DND-41 (cell line): ENCODE data around the gene MICU1.

Experiments
- ATAC-seq: fragments of 200-7000 bp; cut with Tn5 transposase; 3 replicates; pipeline ENCODE4 v1.9.1; 2021; ENCODE audit warnings: low read depth; ENCODE audit not compliant: insufficient read depth
- DNase-seq: peaks from one replicate; pipeline ENCODE4 v3.0.0-alpha.2; 2020
- H2AFZ ChIP-seq: 2 replicates; pipeline ENCODE4 v1.6.0; 2012; ENCODE audit warnings: low read depth, low read length
- H3K27ac ChIP-seq: 2 replicates; pipeline ENCODE4 v1.5.1; 2012; ENCODE audit warnings: low read length, inconsistent platforms
- H3K27me3 ChIP-seq: fragments of 200-600 bp; sonication (generic); 2 replicates; pipeline ENCODE4 v1.6.0; 2012; ENCODE audit warnings: low read length, mild to moderate bottlenecking, inconsistent platforms; ENCODE audit not compliant: insufficient read depth, poor library complexity
- H3K36me3 ChIP-seq: 2 replicates; pipeline ENCODE4 v1.5.1; 2012; ENCODE audit warnings: low read length, inconsistent platforms; ENCODE audit not compliant: insufficient read depth
- H3K4me1 ChIP-seq: 2 replicates; pipeline ENCODE4 v1.5.1; 2012; ENCODE audit warnings: mild to moderate bottlenecking, low read length; ENCODE audit not compliant: insufficient read depth
- H3K4me2 ChIP-seq: 2 replicates; pipeline ENCODE4 v1.6.0; 2012; ENCODE audit warnings: mild to moderate bottlenecking, moderate library complexity, low read length, inconsistent platforms; ENCODE audit not compliant: insufficient read depth
- H3K4me3 ChIP-seq, 2 experiments: fragments of 200-600 bp in 1 of 2; shearing (Covaris generic) in 1 of 2; 2 replicates each; pipeline ENCODE4 v1.5.1; 2012 to 2016; ENCODE audit warnings: inconsistent platforms in 2 of 2, low read length in 2 of 2, mild to moderate bottlenecking in 2 of 2, low read depth in 1 of 2, moderate library complexity in 1 of 2
- H3K79me2 ChIP-seq: 2 replicates; pipeline ENCODE4 v1.6.0; 2012; ENCODE audit warnings: low read length, inconsistent platforms; ENCODE audit not compliant: insufficient read depth
- H3K9ac ChIP-seq: 2 replicates; pipeline ENCODE4 v1.6.0; 2012; ENCODE audit warnings: low read depth, mild to moderate bottlenecking, inconsistent platforms, low read length, moderate library complexity
- H3K9me3 ChIP-seq: 2 replicates; pipeline ENCODE4 v1.5.1; 2012; ENCODE audit warnings: low read length, moderate library complexity, mild to moderate bottlenecking, inconsistent platforms; ENCODE audit not compliant: insufficient read depth, severe bottlenecking
- H4K20me1 ChIP-seq: 2 replicates; pipeline ENCODE4 v1.6.0; 2012; ENCODE audit warnings: low read length; ENCODE audit not compliant: insufficient read depth
- EZH2 ChIP-seq: IDR thresholded peaks from 3 replicates; pipeline ENCODE4 v1.6.1; 2012; ENCODE audit warnings: borderline replicate concordance, low read depth, mild to moderate bottlenecking, moderate library complexity, low read length, inconsistent platforms; ENCODE audit not compliant: severe bottlenecking
- TF ChIP-seq, protein P1 (sequence below): IDR thresholded peaks from 2 replicates; pipeline ENCODE4 v1.5.1; 2012; ENCODE audit warnings: borderline replicate concordance, low read length, moderate library complexity, mild to moderate bottlenecking; ENCODE audit not compliant: poor library complexity, severe bottlenecking; ENCODE audit errors: extremely low read depth

Gene MICU1

DNA sequence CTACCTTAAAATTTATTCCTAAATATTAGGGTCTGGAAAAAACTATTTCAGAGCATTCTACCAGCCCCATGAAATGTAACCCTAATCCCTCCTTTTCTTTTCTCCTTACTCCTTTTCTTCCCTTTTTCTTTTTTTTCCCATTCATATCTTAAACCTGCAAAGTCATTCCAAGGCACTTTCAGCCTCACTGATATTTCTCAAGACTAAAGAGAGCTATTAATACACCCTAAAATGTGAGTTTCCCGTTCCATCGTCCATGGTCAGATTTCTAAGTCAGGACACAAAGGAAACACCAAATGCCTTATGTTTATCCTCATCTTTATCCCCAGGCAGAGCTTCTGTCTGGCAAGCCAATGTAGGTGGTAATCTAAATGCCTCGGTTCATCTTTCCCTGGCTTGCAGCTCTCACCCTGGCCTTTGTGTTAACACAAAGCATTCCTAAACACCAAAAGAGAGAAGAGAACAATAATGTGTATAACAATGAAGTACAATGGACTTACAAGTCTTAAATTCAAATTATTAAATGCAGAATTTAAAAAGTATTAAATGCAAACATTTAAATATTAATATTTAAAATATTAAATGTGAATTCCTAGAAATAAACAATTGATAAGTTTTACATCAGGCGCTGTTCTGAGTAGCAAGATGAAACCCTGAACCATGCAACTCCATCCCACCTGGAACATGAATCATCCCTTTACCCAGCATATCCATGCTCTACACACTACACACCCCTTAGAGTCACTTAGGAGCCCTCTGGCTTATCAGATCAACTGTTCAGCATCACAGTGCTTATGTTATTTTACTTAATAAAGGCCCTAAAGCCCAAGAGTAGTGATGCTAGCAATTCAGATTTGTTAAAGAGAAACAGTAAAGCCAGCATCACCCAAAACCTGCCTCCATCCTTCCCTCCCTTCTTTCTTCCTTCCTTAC lies 26.8 kb downstream of the MICU1 start:
- ATAC-seq (no peak), DNase-seq (no peak)
- H3K36me3 ChIP-seq: no peaks in the 10 kb centered on the region
- no peaks in the 10 kb centered on the region for H3K27me3 ChIP-seq
- H2AFZ ChIP-seq: no peak overlapping the region
- peaks cover 19% of the 10 kb centered on the region for H3K79me2 ChIP-seq
- TF ChIP-seq, protein P1, sequence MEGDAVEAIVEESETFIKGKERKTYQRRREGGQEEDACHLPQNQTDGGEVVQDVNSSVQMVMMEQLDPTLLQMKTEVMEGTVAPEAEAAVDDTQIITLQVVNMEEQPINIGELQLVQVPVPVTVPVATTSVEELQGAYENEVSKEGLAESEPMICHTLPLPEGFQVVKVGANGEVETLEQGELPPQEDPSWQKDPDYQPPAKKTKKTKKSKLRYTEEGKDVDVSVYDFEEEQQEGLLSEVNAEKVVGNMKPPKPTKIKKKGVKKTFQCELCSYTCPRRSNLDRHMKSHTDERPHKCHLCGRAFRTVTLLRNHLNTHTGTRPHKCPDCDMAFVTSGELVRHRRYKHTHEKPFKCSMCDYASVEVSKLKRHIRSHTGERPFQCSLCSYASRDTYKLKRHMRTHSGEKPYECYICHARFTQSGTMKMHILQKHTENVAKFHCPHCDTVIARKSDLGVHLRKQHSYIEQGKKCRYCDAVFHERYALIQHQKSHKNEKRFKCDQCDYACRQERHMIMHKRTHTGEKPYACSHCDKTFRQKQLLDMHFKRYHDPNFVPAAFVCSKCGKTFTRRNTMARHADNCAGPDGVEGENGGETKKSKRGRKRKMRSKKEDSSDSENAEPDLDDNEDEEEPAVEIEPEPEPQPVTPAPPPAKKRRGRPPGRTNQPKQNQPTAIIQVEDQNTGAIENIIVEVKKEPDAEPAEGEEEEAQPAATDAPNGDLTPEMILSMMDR: no peak
- no peak for TF ChIP-seq EZH2
- no peak overlapping the region for H3K4me2 ChIP-seq
- no peaks in the 10 kb centered on the region for H4K20me1 ChIP-seq
- no peaks in the 10 kb centered on the region for H3K4me1 ChIP-seq
- H3K9ac ChIP-seq: no peak overlapping the region
- H3K9me3 ChIP-seq: no peaks in the 10 kb centered on the region
- H3K4me3 ChIP-seq: no peak overlapping the region
- no peak overlapping the region for H3K27ac ChIP-seq

DNA sequence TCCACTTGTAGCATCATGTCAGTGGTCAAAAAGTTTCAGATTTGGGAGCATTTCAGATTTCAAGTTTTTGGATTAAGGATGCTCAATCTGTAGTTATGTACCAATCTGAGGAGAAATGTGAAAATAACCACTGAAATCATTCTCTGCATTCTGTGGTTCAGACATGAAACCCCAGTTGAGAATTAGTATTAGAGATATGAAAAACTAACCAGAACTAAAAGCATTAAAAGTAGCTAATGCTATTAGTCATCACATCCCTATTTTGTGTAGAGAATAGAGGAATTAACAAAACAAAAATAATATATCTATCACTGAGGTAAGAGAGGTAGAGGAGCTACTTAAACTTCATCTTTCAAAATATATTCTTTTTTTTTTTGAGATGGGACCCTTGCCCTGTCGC lies 28.0 kb downstream of the MICU1 start:
- H3K79me2 ChIP-seq: peaks cover 19% of the 10 kb centered on the region
- H3K9ac ChIP-seq: no peak overlapping the region
- H2AFZ ChIP-seq: no peak overlapping the region
- TF ChIP-seq, protein P1: no peak
- no peak for TF ChIP-seq EZH2
- no peak overlapping the region for H3K27ac ChIP-seq
- H3K4me2 ChIP-seq: no peak overlapping the region
- no peak for ATAC-seq
- DNase-seq: no peak
- H3K4me1 ChIP-seq: no peaks in the 10 kb centered on the region
- H3K36me3 ChIP-seq: no peaks in the 10 kb centered on the region
- no peaks in the 10 kb centered on the region for H3K9me3 ChIP-seq
- H3K27me3 ChIP-seq: no peaks in the 10 kb centered on the region
- no peaks in the 10 kb centered on the region for H4K20me1 ChIP-seq
- no peak overlapping the region for H3K4me3 ChIP-seq

DNA sequence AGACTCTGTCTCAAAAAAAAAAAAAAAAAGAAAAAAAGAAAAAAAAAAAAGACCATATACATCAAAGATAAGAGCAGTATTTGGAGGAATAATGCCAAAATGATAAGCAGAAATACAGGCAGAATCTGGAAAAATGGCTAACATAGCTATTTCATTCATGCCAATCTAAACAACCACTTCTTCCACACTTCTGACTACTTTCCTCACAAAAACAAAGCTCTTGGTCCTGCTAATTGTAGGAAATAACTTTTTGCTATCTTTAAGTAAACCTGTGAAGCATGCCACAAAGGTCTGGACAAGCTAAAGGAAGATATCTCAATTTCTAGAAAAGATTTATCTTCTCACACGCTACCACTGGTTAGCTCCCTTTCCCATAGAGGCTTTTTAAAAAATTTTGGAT lies 30.4 kb downstream of the MICU1 start:
- TF ChIP-seq, protein P1: no peak
- TF ChIP-seq EZH2: no peak
- no peaks in the 10 kb centered on the region for H3K27me3 ChIP-seq
- no peak overlapping the region for H3K4me2 ChIP-seq
- no peaks in the 10 kb centered on the region for H3K36me3 ChIP-seq
- H3K4me3 ChIP-seq: no peak overlapping the region
- no peaks in the 10 kb centered on the region for H3K4me1 ChIP-seq
- no peaks in the 10 kb centered on the region; the same call in 1 of the 2 replicates for H4K20me1 ChIP-seq
- DNase-seq (no peak), ATAC-seq (no peak)
- H3K9ac ChIP-seq: no peak overlapping the region
- H3K27ac ChIP-seq: no peak overlapping the region
- H3K79me2 ChIP-seq: peaks cover 26% of the 10 kb centered on the region; the same call in 1 of the 2 replicates
- no peaks in the 10 kb centered on the region for H3K9me3 ChIP-seq
- H2AFZ ChIP-seq: no peak overlapping the region
